ENCODE data around the gene TTC4.
A peak's percentile ranks its signal among the peaks of the same experiment; 100 is the strongest.

TTC4 gene

DNA sequence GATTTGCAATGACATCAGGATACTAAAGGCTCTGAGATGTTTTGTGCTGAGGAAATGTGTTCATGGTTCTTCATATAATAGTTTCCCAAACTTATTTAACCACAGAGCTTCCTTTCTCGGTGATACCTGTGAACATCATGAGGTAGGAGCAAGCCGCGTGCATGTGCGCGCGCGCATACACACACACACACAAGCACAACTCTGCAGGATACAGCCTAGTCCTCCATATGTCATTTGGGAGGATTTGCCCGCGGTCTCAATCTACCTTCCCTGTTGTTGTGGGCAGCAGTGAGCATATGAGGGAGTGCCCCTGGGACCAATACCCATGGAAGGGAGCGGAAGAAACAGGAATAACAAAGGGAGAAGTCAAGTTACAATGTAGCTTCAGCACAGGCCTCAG, 12.2 kb upstream of the TTC4 start:
- DNase-seq = no peak

DNA sequence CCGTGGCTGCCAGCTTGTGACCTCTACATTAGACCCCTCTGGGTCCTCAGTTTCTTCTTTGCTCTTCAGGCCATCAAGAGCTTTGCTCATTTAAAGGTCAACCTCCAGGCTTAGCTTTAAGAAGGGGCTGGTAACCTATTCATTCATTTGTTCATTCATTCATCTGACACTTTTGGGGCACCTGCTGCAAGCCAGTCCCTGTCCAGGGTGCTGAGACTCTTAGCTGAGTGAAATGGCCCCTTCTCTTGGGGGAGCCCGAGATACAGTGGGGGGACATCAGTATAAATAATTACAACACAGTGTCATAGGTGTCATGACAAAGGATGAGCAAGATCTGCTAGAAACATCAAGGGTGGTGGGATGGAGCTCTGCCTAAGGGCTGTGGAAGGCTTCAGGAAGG, 10.5 kb upstream of the TTC4 start:
- no peak for DNase-seq

DNA sequence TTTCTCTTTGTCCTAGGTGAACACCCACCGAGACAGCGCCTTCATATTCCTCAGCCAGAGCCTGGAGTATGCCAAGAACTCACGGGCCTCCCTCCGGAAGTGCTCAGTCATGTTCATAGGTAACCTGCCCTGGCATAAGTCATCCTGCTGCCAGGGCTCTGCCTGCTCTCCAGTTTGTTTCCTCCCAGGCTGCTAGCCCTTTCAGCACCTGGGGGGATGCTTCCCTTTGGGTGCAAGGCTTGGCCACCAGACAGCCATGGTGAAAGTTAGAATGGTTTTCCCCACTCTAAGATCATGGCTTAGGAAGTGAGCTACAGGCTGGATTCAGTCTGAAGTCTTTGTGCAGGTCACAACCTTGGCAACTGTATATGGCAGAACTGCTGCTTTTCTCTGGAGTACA, 9.2 kb upstream of the TTC4 start:
- DNase-seq = no peak

DNA sequence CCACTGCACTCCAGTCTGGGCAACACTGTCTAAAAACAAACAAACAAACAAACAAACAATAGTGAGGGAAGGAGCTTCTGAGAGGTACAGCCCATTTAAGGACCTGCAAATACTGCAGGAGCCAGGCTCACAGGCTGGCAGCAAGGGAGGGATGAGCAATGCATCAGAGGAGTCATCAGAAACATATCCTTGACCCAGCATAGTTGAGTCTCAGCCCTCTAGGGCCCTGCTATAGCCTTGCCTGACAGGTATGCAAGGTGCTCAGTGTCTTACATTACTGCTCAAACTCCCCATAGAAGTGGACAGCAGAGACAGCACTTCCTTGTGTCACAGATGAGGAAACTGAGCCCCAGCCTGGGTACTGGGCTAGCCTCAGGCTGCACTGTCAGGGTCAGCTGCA, 7.3 kb upstream of the TTC4 start:
- no peak for DNase-seq

DNA sequence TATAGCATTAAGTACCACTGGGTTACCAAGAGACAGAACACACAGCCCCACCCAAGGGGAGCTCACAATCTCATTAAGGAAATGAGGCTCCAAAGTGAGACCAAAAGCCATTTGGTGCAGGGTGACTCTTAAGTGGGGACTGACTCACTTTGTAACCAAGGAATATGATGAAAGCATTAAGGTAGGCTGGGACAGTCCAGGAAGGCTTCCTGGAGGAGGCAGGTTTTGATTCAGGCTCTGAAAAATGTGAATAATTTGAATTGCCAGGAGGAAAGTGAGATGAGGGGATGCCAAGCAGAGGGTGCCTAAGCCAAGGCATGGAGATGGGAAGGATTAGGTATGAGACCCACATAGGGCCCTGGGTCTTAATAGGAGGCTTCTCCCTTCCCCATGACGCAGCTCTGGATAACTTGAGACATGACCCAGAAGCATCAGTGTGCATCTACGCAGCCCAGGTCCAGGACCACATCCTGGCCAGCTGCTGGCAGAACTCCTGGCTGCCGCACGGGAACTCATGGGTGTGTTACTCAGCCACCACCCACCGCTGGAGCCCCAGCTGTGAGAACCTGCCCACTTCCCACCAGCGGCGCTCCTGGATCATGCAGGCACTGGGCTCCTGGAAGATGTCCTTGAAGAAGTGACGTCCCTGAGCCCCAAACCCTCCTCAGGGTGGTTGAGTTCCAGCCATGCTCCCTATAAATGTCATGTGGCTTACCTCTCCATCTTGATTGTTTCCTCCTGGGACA, 5.9 kb upstream of the TTC4 start:
- DNase-seq = no peak

DNA sequence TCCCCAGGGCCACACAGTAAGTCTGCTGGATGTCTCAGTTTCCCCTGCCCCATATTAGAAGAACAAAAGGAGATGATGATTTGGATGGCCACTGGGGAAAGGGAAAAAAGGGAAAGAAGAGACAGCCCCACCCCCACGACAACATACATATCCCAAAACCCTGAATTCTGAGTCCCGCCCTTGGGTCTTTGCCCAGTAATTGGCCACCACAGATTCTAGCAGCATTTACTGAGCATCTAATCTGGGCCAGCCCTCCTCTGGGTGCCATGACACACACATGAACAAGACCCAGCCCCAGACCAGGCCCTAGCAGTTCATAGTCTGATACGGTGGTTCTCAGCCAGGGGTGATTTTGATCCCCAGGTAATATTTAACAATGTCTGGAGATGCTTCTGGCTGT, 5.2 kb upstream of the TTC4 start:
- no peak for DNase-seq

DNA sequence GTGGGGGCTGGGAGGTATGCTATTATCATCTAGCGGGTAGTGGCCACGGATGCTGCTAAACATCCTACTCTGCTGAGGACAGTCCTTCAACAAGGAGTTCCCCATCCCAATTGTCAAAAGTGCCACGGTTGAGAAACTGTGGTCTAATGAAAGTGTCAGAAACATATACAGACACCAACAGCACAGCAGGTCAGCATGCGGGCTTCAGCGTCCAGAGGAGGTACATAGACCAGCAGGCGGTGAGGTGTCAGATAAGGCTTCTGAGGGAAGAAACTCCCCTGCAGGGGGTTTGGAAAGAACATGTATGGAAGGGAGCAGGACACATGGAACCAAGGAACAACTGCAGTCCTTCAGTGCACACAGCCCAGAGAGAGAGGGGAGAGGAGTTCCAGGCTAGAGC, 4.8 kb upstream of the TTC4 start:
- no peak for DNase-seq

DNA sequence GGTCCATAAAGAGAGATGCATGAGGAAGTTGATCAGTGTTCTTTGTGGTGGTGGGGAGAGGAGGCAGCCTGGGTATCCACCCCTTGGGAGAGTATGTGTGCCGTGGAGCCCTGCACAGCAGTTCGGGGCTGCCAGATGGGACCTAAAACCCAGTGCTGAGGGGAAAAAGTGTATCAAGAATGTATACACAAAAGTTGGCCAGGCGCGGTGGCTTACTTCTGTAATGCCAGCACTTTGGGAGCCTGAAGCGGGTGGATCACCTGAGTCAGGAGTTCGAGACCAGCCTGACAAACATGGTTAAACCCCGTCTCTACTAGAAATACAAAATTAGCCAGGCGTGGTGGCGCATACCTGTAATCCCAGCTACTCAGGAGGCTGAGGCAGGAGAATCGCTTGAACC, 4.1 kb upstream of the TTC4 start:
- no peak for DNase-seq

DNA sequence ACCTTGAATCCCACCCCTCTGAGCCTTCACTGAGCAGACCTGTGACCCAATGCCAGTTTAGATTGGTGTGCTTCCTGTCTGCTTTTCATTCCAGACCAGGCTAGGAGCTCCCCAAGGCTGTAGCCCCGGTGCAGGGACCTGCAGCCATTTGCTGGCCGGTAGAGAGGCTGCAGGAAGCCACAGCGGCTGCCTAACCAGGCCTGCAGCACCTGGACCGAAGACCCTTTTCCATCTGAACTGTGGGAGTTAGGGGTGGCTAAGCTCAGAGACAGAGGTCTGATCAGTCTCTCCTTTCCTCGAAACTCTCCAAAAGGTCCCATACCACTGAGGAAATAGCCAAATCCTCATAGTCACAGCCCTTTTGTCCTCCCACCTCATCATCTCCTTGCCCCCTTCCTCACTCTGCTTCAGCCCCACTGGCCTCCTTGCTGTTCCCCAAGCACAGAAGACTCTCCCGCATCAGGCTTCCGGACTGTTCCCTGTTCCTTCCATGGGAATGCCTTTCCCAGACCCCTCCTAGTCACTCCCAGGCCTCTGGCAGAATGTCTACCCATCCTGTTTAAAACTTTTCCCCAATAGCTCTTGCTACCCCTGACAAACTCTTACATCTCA, 674 bp upstream of the TTC4 start:
- DNase-seq = peak in 1 of 51 donors; percentile 12

DNA sequence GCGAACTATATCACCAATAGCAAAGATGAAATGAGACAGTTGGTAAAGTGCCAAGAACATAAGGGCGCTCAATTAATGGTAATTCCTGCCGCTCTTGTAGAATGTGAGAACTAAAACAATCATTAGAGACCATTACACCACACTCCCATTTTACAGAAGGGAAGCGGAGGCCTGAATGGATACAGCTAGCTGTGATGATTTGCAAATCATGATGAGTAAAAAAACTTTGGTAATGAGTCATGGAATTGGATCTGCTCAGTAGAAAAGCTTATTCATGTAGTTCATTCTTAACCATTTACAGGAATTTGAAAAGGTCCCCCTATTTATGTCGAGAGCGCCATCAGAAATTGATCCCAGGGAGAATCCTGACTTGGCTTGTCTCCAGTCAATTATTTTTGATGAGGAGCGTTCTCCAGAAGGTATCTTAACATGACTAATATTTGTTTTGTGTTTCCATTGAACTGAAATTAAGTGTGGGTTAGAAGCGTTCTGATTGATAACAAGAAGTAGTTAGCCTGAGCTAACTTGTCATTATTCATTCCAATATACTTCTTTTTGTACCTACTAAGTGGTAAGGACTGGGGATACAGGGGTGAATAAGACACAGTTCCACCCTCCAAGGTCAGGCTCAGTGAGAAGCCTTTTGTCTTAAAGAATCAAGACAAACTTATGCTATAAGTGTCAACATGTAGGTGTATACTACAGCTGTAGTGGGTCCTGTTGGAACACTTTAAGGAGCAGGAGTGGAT, 812 bp downstream of the TTC4 start:
- peak in 1 of 51 donors; percentile 3 for DNase-seq

DNA sequence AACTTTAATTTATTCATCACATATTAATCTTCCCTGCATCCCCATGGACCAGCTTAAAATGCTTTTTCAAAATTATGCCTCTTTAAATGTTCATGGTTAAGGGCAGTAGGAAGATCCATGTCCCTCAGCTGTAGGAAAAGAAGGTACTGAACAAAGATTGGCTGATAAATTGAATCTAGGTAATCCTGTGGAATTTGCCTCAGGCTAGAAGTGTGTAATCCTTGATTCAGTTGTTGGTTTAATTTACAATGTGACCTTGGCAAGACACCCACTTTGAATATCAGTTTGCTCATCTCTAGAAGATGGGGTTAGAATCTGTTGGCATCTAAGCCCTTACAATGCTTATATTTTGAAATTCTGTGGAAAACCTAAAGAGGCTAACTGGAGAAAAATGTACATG, 6.1 kb downstream of the TTC4 start:
- no peak for DNase-seq

DNA sequence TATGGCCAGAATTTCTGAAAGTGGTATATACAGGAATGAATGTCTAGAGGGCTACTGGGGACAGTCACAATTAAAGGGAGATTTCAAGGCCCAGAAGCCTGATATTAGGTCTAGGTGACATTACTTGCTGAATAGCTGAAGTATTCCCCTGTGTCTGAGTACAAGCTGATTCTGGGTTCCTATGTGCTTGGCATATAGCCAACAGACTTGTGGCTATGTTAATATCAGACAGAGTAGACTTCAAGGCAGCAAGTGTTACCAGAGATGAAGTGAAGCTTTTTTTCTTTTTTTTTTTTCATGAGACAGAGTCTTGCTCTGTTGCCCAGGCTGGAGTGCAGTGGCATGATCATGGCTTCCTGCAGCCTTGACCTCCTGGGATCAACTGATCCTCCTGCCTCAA, 8.3 kb downstream of the TTC4 start:
- no peak for DNase-seq

DNA sequence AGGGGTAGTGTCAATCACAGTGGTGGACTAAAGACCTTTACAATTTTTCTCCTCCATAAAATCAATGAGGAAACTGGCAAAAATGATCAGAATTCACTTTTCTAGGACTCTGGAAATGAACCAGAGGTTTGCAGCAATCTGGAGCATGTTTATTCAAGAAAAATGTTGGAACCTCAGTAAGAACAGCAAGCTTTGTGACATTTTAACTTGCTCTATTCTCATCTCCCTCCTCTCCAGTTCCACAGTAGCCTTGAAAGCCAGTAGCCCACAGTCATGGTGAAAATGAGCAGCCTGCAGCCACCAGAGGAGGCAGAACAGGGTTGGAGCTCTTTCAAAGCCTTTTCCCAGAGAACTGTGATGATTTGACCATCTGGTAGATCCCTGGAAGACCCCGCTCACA, 9.1 kb downstream of the TTC4 start:
- no peak for DNase-seq

DNA sequence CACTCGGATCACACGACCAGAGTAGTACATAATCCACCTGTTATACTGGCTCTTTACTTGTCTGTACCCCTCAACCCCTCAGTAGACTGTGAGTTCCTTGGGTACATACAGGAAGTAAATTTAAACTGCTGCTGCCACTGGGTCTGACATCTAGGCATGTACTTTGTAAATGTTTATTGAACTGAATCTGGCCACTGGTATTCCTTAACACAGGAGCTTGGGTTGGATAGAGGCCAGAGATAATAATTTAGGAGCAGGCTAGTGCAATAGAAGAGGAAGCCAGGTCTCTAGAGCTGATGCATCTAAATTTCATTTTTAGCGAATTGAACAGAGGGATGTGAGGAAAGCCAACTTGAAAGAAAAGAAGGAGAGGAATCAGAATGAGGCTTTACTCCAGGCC, 12.4 kb downstream of the TTC4 start:
- DNase-seq = no peak

DNA sequence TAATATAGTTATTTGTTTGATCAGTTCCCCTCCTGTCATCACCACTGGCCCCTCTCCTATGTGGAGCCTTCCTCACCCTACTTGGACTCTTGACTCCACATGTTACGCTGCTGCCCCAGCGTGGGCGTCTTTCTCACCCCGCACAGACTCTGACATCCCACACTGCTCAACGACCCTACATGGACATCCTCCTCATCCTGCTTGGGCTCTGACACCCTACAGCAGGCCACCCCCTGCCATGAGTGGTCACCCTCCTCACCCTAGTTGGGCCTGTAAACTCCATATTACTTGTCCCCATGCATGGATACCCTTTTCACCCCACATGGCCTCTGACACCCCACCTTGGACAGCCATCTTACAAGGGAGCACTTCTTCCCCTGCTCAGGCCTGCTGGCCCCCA, 21.0 kb downstream of the TTC4 start:
- no peak for DNase-seq

DNA sequence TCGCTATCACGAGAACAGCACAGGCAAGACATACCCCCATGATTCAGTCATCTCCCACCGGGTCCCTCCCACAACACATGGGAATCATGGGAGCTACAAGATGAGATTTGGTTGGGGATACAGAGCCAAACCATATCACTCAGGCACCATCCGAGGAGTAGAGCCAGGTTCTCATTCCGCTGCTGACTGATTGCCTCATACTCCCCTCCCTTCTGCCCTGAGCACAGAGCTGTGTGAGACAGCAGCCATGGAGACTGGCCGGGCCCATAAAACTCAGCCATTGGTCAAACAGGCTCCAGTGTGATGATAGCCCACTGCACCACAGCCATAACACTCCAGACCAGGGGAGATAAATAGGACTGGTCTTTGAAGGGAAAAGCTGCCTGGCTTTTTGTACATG, 22.6 kb downstream of the TTC4 start:
- no peak for DNase-seq

DNA sequence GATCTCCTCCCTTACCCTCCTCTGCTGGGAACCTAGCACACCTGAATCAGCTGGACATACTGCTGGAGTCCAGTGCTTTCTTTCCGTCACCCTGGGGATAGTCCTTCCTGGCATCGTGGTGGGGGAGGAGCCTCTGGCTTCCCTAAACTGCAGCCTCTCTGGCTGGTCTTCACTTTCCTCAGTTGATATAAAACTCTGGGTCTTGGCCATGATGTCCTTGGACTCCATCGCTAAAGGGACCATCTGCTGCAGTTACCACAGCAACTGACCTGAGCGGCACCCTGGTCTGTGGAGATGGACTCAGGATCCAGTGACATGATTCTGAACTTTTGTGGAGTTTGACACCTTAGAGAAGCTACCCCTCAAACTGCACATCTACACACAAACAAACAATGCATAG, 25.9 kb downstream of the TTC4 start:
- DNase-seq = no peak

DNA sequence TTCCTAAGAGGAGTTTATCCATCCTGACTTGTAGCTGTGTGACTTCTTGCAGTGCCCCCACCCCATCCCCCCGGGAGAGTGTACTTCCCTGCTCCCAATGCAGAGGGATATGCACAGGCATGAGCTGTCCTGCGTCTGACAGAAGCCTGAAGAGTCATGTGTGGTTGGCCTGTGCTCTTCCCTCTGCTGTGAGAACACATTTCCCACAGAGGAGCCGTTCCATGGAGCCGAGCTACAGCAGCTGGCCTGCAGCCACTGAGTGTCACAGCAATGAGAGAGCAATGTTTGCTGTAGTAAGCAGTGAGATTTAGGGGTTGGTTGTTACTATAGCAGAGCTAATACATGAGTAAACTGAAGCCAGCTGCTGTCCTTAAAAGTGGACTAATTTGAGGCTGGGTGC, 26.6 kb downstream of the TTC4 start:
- peak in 1 of 51 donors; percentile 20 for DNase-seq

DNA sequence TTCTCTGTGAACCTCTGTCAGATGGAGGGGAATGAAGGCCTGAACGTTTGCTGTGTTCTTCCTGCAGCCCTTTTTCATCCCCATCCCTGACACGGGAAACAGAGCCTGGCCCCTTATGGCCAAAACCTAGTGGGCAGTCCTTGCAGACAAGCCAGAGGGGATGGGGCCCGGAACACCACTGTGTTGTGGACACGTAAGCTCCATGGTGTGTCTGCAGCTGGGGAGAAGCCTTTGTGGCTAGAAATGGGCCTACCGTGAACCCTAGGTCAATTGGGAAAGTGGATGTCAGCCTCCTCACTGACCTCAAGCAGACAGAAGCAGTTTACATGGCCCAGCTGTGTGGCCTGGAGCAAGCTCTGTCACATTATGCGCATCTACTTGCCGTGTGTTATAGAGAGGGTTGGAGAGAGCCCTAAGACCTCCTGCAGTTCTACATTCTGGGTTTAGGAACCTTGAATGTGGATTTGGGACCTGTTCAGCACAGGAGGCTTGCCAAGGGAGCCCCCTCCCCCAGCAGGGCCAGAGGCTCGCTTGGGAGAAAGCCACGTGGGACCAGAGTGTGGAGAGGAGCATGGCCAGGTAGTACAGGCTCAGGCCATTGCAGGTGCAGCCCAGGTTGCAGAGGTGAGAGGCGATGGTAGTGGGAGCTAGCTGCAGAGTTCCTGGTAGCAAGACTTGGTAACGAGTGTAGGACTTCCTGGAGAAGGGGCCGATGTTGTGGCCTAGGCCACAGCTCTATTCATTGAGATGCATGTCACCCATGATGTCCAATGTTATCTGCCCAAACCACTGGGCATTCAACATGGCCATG, 28.0 kb downstream of the TTC4 start:
- DNase-seq = no peak

DNA sequence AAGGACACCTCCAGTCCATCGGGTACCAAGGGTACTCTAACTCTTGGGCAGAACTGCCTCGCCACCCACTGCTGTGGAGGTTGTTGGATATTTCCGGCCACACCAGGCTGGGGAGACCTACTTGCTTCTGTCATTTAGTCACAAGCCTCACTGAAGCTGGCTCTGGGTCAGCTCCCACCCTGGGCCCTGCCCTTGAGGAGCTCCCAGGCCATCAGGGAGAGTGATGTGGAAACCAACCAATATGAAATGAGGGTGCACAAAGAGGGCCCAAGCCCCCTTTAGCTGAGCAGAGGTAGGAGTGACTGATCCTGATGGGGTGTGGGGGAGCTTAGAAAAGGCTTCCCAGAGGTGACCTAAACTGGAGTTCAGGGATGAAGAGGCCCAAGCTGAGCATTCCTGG, 29.0 kb downstream of the TTC4 start:
- DNase-seq = no peak

DNA sequence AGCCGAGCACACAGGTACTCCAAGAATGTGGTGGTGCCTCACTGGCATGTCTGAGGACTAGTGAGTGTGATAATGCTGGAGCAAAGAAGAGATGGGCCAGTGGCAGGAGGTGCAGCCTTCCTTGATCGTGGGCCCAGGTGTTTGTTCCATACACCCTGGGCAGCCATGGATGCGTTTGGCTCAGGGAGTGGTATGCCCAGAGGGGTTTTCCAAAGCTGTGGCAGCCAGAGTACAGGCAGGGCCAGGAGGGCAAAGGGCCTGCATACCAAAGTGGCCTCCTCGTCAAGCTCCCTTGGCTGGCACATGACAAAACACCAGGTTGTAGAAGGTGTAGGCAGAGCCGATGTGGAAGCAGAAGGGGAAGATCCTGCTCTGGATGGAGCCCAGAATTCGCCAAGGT, 29.6 kb downstream of the TTC4 start:
- DNase-seq = no peak

DNA sequence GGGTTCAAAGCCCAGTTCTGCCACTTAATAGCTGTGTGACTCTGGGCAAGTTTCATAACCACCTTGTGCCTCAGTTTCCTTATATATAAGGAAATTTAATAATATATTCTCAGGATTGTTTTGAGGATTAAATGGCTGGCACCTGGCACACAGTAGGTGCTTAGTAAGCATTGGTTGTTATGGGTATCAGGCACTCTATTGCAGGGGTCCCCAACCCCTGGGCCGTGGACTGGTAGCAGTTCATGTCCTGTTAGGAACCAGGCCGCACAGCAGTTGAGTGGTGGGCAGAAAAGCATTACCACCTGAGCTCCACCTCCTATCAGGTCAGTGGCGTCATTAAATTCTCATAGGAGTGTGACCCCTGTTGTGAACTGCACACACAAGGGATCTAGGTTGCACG, 30.2 kb downstream of the TTC4 start:
- DNase-seq = no peak
